Measurements from ENCODE around the gene PARVB.

The PARVB gene

DNA sequence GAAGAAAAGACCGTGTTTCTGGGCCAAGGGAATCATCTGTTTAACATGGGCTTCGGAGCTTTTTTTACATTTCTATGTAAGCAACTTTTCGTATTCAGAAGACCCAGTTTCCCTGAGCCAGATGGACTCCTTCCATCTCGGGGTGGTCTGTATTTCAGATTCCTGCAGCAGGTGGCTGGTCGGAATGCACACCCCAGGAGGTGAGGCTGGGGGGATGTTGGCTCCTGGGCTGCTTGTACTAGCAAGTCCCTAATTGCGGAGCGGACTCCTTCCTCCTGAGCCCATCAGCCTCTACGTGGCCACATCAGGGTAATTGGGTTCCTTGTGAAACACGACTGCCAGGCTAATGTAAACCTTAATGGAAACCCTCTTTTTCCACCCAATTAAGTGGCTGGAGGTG lies 58.7 kb downstream of the PARVB start:
- Histone ChIP-seq H2AFZ (ENCODE audit: low read depth, low read length) (no peak overlapping the region), H3K4me3 (ENCODE audit: low read length) (no peak overlapping the region), H3K9me3 (ENCODE audit: low read length) (peaks cover 2% of the 10 kb centered on the region), H3K4me1 (ENCODE audit: insufficient read depth, low read length) (peaks cover 23% of the 10 kb centered on the region), H3K27me3 (ENCODE audit: insufficient read depth, low read length) (no peaks in the 10 kb centered on the region), H3K36me3 (ENCODE audit: insufficient read depth, low read length) (no peaks in the 10 kb centered on the region)

DNA sequence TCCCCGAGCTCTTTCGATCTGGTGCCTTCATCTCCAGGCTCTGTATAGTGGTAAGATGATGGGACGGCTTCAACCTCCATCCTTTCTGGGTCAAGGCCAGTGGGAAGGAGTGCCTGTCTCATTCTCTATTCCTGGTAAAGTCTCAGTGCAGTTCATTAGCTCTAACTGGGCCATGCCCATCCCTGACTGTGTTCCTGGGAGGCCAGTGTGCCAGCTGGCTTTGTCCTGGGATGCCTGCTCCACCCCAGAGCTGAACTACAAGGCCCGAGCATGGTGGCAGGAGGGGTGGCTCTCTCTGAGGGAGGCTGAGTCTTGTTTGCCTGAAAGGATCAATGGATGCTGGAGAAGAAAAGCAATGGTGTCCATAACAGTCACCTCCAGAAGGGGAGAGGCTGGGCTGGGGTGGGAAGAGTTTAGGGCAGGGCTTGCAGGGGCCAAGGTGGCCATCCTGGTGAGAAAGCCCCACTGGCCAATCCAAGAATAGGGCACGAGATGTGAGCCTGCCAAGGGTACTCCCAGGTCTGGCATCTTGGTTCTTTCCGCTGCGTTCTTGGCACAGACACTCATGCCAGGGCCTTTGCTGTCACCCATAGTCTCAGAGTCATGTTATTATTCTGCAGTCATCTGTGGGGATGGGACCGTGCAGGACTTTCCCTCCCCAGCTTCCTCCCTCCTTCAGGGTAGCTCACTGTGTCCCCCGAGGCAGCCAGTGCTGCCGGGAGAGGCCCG lies 60.1 kb downstream of the PARVB start:
- H3K36me3 ChIP-seq (ENCODE audit: insufficient read depth, low read length) = no peaks in the 10 kb centered on the region
- no peaks in the 10 kb centered on the region for H3K27me3 ChIP-seq (ENCODE audit: insufficient read depth, low read length)
- no peak overlapping the region for H2AFZ ChIP-seq (ENCODE audit: low read depth, low read length)
- peaks cover 23% of the 10 kb centered on the region for H3K4me1 ChIP-seq (ENCODE audit: insufficient read depth, low read length)
- H3K9me3 ChIP-seq (ENCODE audit: low read length) = peaks cover 2% of the 10 kb centered on the region
- no peak overlapping the region for H3K4me3 ChIP-seq (ENCODE audit: low read length)

DNA sequence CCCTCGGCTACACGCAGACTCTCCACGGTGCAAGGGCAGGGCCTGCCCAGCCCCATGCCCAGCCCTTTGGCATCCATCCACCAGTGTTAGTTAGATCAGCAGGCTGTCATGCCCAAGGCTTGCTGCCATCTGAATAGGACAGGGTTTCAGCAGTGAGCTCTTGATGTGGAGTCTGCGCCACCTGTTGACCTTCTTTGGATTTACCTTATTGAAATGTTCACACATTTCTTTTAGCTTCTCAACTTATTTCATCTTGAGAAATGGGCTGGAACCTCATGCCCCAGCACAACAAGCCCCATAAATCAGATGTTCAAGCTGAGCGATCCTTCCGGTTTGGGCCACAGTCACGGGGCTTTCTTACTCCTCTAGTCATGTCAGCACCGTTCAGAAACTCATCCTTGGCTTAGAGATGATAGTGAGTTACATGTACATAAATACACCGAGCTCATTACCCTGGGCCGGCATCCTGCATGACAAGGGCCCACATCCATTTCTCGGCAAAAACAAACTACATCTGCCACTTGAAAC lies 61.7 kb downstream of the PARVB start:
- peaks cover 23% of the 10 kb centered on the region for H3K4me1 ChIP-seq (ENCODE audit: insufficient read depth, low read length)
- no peak overlapping the region for H3K4me3 ChIP-seq (ENCODE audit: low read length)
- H3K36me3 ChIP-seq (ENCODE audit: insufficient read depth, low read length) = no peaks in the 10 kb centered on the region
- H2AFZ ChIP-seq (ENCODE audit: low read depth, low read length) = no peak overlapping the region
- no peaks in the 10 kb centered on the region for H3K27me3 ChIP-seq (ENCODE audit: insufficient read depth, low read length)
- peaks cover 2% of the 10 kb centered on the region for H3K9me3 ChIP-seq (ENCODE audit: low read length)

DNA sequence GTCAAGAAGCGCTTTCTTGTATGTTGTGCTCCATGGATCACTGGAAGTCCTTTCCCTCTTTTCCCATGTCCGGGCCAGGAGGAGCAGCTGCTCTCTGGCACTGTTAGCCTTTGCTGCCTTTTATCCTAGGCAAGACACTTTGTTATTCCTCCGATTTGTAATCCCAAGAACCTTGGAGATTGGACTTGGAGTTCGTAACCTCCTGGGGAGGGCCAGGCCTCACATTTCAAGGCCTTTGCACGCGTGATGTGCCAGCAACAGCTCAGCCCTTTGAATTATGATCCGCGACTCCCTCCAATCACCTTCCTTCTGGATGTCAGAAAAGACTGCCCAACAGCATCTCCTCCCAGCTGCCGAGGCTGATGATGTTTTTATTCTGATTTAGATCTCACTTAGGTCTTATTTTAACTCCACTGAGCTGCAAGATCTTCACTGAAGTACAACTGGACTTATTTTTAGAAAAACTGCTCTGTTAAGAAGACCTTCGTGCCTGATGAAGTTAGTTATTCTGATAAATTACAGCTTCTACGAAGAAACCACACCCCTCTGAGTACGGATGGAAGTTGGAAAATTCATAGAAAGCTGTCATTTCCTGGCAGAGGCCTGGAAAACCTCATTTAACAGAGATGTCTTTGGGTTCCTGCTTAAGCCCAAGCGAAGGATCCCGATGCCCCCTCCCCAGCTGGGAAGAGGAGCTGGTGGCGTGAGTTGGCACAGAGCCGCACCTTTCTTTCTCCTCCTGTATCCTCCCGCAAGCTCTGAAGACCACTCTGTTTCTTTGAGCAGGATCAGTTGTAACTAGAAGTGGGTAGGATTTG lies 62.4 kb downstream of the PARVB start:
- H3K36me3 ChIP-seq (ENCODE audit: insufficient read depth, low read length) = no peaks in the 10 kb centered on the region
- H2AFZ ChIP-seq (ENCODE audit: low read depth, low read length) = peak overlapping the region; percentile 68
- H3K4me3 ChIP-seq (ENCODE audit: low read length) = no peak overlapping the region
- H3K9me3 ChIP-seq (ENCODE audit: low read length) = peaks cover 2% of the 10 kb centered on the region
- peaks cover 21% of the 10 kb centered on the region for H3K4me1 ChIP-seq (ENCODE audit: insufficient read depth, low read length)
- no peaks in the 10 kb centered on the region for H3K27me3 ChIP-seq (ENCODE audit: insufficient read depth, low read length)

DNA sequence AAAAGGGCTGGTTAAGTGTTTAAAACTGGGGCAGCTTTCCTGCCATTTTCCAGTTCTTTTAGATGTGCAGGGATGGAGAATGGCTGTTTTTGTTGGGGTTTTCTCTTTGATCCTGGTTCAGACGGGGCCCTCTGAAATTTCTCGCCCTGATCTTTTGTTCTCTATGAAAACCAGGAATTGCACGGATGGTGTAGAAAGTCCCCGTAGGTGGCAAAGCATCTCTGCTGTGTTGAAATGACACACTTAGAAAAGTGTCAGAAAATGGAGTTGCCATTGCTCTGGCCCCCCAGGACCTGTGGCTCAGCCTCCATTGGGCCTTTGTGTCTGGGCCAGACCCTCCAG lies 63.0 kb downstream of the PARVB start:
- Histone ChIP-seq H3K36me3 (ENCODE audit: insufficient read depth, low read length) (no peaks in the 10 kb centered on the region), H3K27me3 (ENCODE audit: insufficient read depth, low read length) (no peaks in the 10 kb centered on the region), H3K9me3 (ENCODE audit: low read length) (peaks cover 2% of the 10 kb centered on the region), H3K4me1 (ENCODE audit: insufficient read depth, low read length) (peaks cover 16% of the 10 kb centered on the region), H2AFZ (ENCODE audit: low read depth, low read length) (peak overlapping the region; percentile 68), H3K4me3 (ENCODE audit: low read length) (no peak overlapping the region)

DNA sequence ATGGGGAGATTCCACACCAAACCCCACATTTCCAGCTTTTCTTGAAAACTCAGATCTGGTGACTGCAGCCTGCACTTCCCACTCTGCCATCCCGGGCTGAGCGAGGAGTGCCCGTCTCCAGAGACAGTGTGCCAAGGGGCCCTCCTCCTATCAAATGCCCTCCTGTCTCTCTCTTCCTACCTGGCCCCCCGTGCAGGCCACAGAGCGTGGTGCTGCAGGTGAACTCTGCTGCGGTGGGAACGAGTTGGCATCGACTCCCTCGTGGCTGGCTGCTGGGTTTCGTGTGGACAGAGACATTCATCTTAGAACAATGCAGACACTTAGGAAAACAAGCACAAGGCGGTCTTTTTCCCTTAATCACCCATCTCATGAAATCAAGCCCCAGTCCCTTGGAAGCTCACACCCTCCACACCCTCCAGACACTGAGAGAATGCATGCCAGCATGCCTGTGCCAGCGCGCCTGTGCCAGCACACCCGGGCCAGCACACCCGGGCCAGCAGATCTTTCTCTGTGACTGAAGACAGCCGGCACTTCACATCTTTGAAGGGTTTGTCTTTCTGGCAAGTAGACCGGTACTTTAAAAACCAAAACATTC lies 65.0 kb downstream of the PARVB start:
- peaks cover 16% of the 10 kb centered on the region for H3K4me1 ChIP-seq (ENCODE audit: insufficient read depth, low read length)

DNA sequence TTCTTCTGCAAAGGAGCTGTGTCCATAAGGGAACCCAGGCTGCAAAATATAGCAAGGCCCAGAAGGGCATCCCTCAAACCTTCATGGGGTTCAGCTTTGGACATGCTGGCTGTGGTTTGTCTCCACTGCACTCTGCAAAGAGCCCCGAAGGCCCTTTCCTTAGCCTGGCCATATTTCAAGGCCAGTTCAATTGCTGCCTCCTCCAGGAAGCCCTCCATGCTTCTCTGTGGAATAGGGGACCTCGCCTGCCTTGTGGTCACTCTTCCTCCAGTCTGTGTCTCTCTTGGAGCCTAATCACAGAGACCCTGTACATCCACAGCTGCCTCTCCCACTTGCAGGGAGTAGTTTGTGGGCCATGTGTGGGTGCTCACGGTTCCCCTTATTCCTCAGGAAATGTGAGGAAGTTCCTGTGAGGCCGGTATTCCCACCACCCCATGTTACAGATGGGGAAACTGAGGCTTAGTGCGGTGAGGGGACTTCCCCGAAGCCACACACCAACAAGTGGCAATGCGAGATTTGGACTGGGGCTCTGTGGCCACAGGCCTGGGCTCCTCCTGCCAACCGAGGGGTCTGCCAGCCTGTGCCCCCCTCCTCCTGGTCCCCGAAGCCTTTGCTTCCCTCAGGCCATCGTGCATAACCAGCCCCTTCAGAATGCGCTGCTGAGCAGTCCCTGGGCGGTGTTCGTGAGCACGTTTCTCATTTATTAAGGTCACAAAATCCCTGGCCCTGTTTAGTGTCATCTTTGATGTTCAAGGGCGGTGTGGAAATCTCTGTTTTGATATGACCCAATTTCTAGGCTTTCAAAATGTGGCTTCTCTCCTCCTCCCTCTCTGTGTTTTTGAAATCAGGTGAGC lies 65.8 kb downstream of the PARVB start:
- no peaks in the 10 kb centered on the region for H3K9me3 ChIP-seq (ENCODE audit: low read length)
- no peak overlapping the region for H3K4me3 ChIP-seq (ENCODE audit: low read length)
- H3K4me1 ChIP-seq (ENCODE audit: insufficient read depth, low read length) = peaks cover 16% of the 10 kb centered on the region
- H3K27me3 ChIP-seq (ENCODE audit: insufficient read depth, low read length) = no peaks in the 10 kb centered on the region
- no peaks in the 10 kb centered on the region for H3K36me3 ChIP-seq (ENCODE audit: insufficient read depth, low read length)
- H2AFZ ChIP-seq (ENCODE audit: low read depth, low read length) = no peak overlapping the region

More for the DNA sequence above, 65.0 kb downstream of the PARVB start:
- Histone ChIP-seq H2AFZ (ENCODE audit: low read depth, low read length) (no peak overlapping the region), H3K27me3 (ENCODE audit: insufficient read depth, low read length) (no peaks in the 10 kb centered on the region), H3K36me3 (ENCODE audit: insufficient read depth, low read length) (no peaks in the 10 kb centered on the region), H3K4me3 (ENCODE audit: low read length) (no peak overlapping the region), H3K9me3 (ENCODE audit: low read length) (no peaks in the 10 kb centered on the region)

DNA sequence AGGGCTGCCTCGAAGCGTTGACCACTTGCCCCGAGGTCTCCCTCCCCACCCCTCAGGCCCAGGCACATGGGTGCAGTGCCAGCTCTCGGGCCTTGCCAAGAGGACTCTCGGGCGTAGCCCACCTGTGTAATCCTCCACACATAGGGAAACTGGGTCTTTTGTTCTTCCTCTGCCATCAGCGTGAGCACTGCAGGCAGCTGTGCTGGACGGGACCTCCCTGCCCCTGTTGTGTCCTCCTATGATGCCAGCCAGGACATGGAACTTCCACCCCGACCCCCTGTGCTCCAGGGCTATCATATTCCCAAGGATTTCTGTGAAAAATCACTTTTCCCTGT lies 66.4 kb downstream of the PARVB start:
- Histone ChIP-seq H3K4me1 (ENCODE audit: insufficient read depth, low read length) (peaks cover 16% of the 10 kb centered on the region), H3K4me3 (ENCODE audit: low read length) (no peak overlapping the region), H3K36me3 (ENCODE audit: insufficient read depth, low read length) (no peaks in the 10 kb centered on the region), H2AFZ (ENCODE audit: low read depth, low read length) (no peak overlapping the region), H3K9me3 (ENCODE audit: low read length) (no peaks in the 10 kb centered on the region), H3K27me3 (ENCODE audit: insufficient read depth, low read length) (no peaks in the 10 kb centered on the region)

DNA sequence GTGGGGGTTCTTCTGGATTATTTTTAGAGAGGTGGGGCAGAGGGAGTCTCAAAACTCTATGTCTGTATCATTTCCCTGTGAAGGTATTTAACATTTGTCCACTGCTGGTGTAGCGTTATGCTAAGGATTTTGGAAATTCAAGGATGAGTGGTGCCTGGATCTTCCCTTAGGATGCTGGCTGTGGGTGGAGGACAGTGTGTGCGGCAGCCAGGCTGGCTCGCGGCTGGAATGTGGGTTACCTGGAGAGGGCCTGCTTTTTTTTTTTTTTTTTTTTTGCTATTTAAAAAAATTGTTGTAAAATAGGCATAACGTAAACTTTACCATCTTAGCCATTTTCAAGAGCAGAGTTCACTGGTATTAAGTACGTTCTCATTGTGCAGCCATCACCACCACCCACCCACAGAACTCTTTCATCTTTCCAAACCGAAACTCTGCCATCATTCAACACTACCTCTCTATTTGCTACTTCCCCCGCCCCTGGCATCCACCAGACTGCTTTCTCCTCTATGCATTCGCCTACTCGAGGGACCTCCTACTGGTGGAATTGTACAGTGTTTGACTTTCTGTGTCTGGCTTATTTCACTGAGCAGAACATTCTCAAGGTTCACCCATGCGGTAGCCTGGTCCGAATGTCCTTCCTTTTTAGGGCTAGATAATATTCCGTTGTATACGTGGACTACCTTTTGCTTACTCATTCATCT lies 67.1 kb downstream of the PARVB start:
- H3K4me1 ChIP-seq (ENCODE audit: insufficient read depth, low read length) = peaks cover 14% of the 10 kb centered on the region
- H2AFZ ChIP-seq (ENCODE audit: low read depth, low read length) = no peak overlapping the region
- no peaks in the 10 kb centered on the region for H3K27me3 ChIP-seq (ENCODE audit: insufficient read depth, low read length)
- H3K36me3 ChIP-seq (ENCODE audit: insufficient read depth, low read length) = no peaks in the 10 kb centered on the region
- no peak overlapping the region for H3K4me3 ChIP-seq (ENCODE audit: low read length)
- no peaks in the 10 kb centered on the region for H3K9me3 ChIP-seq (ENCODE audit: low read length)

DNA sequence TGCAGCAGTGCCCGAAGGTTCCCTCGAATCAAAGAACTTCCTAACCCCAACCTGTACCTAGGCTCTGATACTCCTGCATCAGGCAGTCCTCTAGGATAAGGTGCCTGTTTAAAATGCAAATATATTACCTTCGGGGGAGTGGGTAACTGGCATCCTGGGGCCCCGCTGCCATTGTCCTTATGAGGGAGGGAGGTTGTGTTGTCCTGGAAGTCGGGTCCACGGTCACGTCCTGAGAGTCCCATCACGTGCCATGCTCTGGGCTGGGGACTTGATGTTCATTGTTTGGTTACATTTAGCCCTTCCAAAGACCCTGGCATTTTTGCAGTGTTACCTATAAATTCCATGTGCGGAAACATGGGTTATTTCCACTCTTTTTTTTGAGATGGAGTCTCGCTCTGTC lies 67.6 kb downstream of the PARVB start:
- Histone ChIP-seq H3K4me1 (ENCODE audit: insufficient read depth, low read length) (peaks cover 8% of the 10 kb centered on the region), H3K27me3 (ENCODE audit: insufficient read depth, low read length) (no peaks in the 10 kb centered on the region), H3K4me3 (ENCODE audit: low read length) (no peak overlapping the region), H3K36me3 (ENCODE audit: insufficient read depth, low read length) (no peaks in the 10 kb centered on the region), H2AFZ (ENCODE audit: low read depth, low read length) (no peak overlapping the region), H3K9me3 (ENCODE audit: low read length) (no peaks in the 10 kb centered on the region)

DNA sequence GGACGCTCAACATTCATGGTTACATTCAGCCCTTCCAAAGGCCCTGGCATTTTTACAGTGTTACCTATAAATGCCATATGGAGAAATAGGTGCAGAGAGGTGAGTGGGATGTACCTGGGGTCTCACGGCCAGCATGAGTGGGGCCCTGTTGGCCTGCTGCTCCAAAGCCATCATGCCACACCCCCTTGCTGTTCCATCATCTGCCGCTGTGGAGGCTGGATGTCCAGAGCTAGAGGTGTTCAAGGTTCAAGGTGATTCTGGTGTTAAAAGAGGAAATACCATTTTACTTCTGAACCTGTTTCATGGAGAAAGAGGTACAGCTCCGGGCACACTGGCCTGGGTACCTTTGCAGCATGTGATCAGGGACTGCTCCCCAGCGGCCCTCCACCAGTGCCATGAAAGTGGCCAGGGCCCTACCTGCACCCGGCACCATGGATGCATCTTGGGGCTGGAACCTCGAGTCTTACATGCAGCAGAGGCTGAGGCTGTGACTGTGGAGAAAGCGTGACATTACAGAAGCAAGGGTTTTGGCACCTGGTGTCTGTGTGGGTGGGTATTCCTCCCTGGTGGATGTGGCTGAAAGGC lies 68.6 kb downstream of the PARVB start:
- no peak overlapping the region for H3K4me3 ChIP-seq (ENCODE audit: low read length)
- H3K4me1 ChIP-seq (ENCODE audit: insufficient read depth, low read length) = no peaks in the 10 kb centered on the region
- no peaks in the 10 kb centered on the region for H3K36me3 ChIP-seq (ENCODE audit: insufficient read depth, low read length)
- no peak overlapping the region for H2AFZ ChIP-seq (ENCODE audit: low read depth, low read length)
- no peaks in the 10 kb centered on the region for H3K9me3 ChIP-seq (ENCODE audit: low read length)
- no peaks in the 10 kb centered on the region for H3K27me3 ChIP-seq (ENCODE audit: insufficient read depth, low read length)

DNA sequence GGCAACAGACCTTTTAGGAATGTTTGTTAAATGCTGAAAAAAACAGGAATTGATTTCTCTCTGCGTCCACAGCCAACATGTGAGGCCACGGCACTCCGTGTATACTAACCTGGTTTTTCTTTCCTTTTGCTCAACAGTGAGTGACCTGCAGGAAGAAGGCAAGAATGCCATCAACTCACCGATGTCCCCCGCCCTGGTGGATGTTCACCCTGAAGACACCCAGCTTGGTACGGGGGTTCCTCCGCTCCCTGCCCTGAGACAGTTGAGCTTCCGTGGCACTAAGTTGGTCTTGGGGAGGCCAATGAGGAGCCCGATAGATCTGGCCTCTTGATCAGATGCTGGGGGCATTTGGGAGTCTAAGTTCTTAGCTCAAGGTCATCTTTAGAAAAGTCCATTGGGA lies 69.7 kb downstream of the PARVB start:
- Histone ChIP-seq H3K9me3 (ENCODE audit: low read length) (no peaks in the 10 kb centered on the region), H3K36me3 (ENCODE audit: insufficient read depth, low read length) (no peaks in the 10 kb centered on the region), H3K27me3 (ENCODE audit: insufficient read depth, low read length) (no peaks in the 10 kb centered on the region), H3K4me1 (ENCODE audit: insufficient read depth, low read length) (no peaks in the 10 kb centered on the region), H3K4me3 (ENCODE audit: low read length) (no peak overlapping the region), H2AFZ (ENCODE audit: low read depth, low read length) (no peak overlapping the region)

Data from neuron (in vitro differentiated cells).